Rectal smooth muscle tissue (tissue), 1 donor: Measurements from ENCODE around the gene GREB1.

ENCODE experiments used
- H3K27ac ChIP-seq: one replicate; pipeline ENCODE4 v1.7.0; 2013; ENCODE audit warnings: low read depth, low read length, inconsistent platforms
- H3K27me3 ChIP-seq: one replicate; pipeline ENCODE4 v1.7.0; 2013; ENCODE audit warnings: low read length; ENCODE audit not compliant: control insufficient read depth, insufficient read depth
- H3K36me3 ChIP-seq: one replicate; pipeline ENCODE4 v1.7.0; 2013; ENCODE audit warnings: low read length; ENCODE audit not compliant: control insufficient read depth, insufficient read depth
- H3K4me1 ChIP-seq: one replicate; pipeline ENCODE4 v1.7.0; 2013; ENCODE audit warnings: low read length; ENCODE audit not compliant: control insufficient read depth, insufficient read depth
- H3K4me3 ChIP-seq: one replicate; pipeline ENCODE4 v1.7.0; 2013; ENCODE audit warnings: low read length
- H3K9ac ChIP-seq: one replicate; pipeline ENCODE4 v1.7.0; 2013; ENCODE audit warnings: low read length

Gene GREB1

GRCh38 chr2:11574176-11575046 lies 40.6 kb downstream of the GREB1 start:
- H3K36me3 ChIP-seq: no peaks in the 10 kb centered on the region
- H3K27me3 ChIP-seq: no peaks in the 10 kb centered on the region
- H3K27ac ChIP-seq: no peak overlapping the region
- no peak overlapping the region for H3K4me3 ChIP-seq
- H3K4me1 ChIP-seq: peaks cover 4% of the 10 kb centered on the region
- no peak overlapping the region for H3K9ac ChIP-seq

- no peak overlapping the region for H3K27ac ChIP-seq
- peaks cover 4% of the 10 kb centered on the region for H3K4me1 ChIP-seq
- no peak overlapping the region for H3K4me3 ChIP-seq
- H3K9ac ChIP-seq: no peak overlapping the region
- H3K36me3 ChIP-seq: no peaks in the 10 kb centered on the region
- no peaks in the 10 kb centered on the region for H3K27me3 ChIP-seq
Observed at GRCh38 chr2:11576398-11576797, 42.6 kb downstream of the GREB1 start.

- Histone ChIP-seq H3K36me3 (no peaks in the 10 kb centered on the region), H3K27ac (no peak overlapping the region), H3K4me3 (no peak overlapping the region), H3K4me1 (peaks cover 4% of the 10 kb centered on the region), H3K27me3 (no peaks in the 10 kb centered on the region), H3K9ac (no peak overlapping the region)
Observed at GRCh38 chr2:11577101-11577883, 43.4 kb downstream of the GREB1 start.

- H3K27ac ChIP-seq: no peak overlapping the region
- H3K4me1 ChIP-seq: peaks cover 4% of the 10 kb centered on the region
- H3K4me3 ChIP-seq: no peak overlapping the region
- H3K36me3 ChIP-seq: no peaks in the 10 kb centered on the region
- H3K9ac ChIP-seq: no peak overlapping the region
- H3K27me3 ChIP-seq: no peaks in the 10 kb centered on the region
Observed at GRCh38 chr2:11578081-11578948, 44.5 kb downstream of the GREB1 start.

GRCh38 chr2:11578986-11579774 lies 45.3 kb downstream of the GREB1 start:
- Histone ChIP-seq H3K27ac (no peak overlapping the region), H3K27me3 (no peaks in the 10 kb centered on the region), H3K9ac (no peak overlapping the region), H3K4me3 (no peak overlapping the region), H3K36me3 (no peaks in the 10 kb centered on the region), H3K4me1 (peaks cover 3% of the 10 kb centered on the region)

- Histone ChIP-seq H3K9ac (no peak overlapping the region), H3K4me3 (no peak overlapping the region), H3K4me1 (no peaks in the 10 kb centered on the region), H3K36me3 (no peaks in the 10 kb centered on the region), H3K27ac (no peak overlapping the region), H3K27me3 (no peaks in the 10 kb centered on the region)
Observed at GRCh38 chr2:11579867-11580659, 46.2 kb downstream of the GREB1 start.

- H3K27me3 ChIP-seq: no peaks in the 10 kb centered on the region
- no peaks in the 10 kb centered on the region for H3K36me3 ChIP-seq
- H3K4me1 ChIP-seq: no peaks in the 10 kb centered on the region
- H3K4me3 ChIP-seq: no peak overlapping the region
- no peak overlapping the region for H3K9ac ChIP-seq
- no peak overlapping the region for H3K27ac ChIP-seq
Observed at GRCh38 chr2:11580697-11581096, 46.9 kb downstream of the GREB1 start.

- H3K9ac ChIP-seq: no peak overlapping the region
- H3K36me3 ChIP-seq: no peaks in the 10 kb centered on the region
- no peak overlapping the region for H3K27ac ChIP-seq
- no peaks in the 10 kb centered on the region for H3K27me3 ChIP-seq
- no peaks in the 10 kb centered on the region for H3K4me1 ChIP-seq
- no peak overlapping the region for H3K4me3 ChIP-seq
Observed at GRCh38 chr2:11581124-11581796, 47.4 kb downstream of the GREB1 start.

- no peaks in the 10 kb centered on the region for H3K4me1 ChIP-seq
- H3K4me3 ChIP-seq: no peak overlapping the region
- H3K27me3 ChIP-seq: no peaks in the 10 kb centered on the region
- no peaks in the 10 kb centered on the region for H3K36me3 ChIP-seq
- no peak overlapping the region for H3K9ac ChIP-seq
- H3K27ac ChIP-seq: no peak overlapping the region
Observed at GRCh38 chr2:11581797-11582611, 48.2 kb downstream of the GREB1 start.

GRCh38 chr2:11582612-11582861 lies 48.7 kb downstream of the GREB1 start:
- H3K4me1 ChIP-seq: no peaks in the 10 kb centered on the region
- no peak overlapping the region for H3K9ac ChIP-seq
- H3K27me3 ChIP-seq: no peaks in the 10 kb centered on the region
- H3K36me3 ChIP-seq: no peaks in the 10 kb centered on the region
- H3K4me3 ChIP-seq: no peak overlapping the region
- no peak overlapping the region for H3K27ac ChIP-seq
